Smooth muscle cell (in vitro differentiated cells): Measurements from ENCODE around the gene MON2. TPM values are rescaled to one million over a fixed set of nuclear protein-coding genes. Genes with fewer than 3 reads are reported as not detected.
A peak's percentile ranks its signal among the peaks of the same experiment; 100 is the strongest.

Experiments used
- DNase-seq: peaks from one replicate; lab custom pipeline; 2025; ENCODE audit not compliant: unreplicated experiment; lab: John Stamatoyannopoulos, UW
- H2AFZ ChIP-seq: fragments of 200-600 bp; sonication (generic); 2 replicates; pipeline ENCODE4 v1.6.0; 2016; ENCODE audit warnings: antibody characterized with exemption, low read depth, mild to moderate bottlenecking
- H3F3A ChIP-seq: fragments of 200-600 bp; sonication (generic); 2 replicates; pipeline ENCODE4 v1.6.0; 2017; ENCODE audit warnings: antibody characterized with exemption, low read depth
- H3K27ac ChIP-seq: fragments of 200-600 bp; sonication (generic); 2 replicates; pipeline ENCODE4 v1.5.1; 2016; ENCODE audit warnings: low read depth, mild to moderate bottlenecking
- H3K27me3 ChIP-seq: fragments of 200-600 bp; sonication (generic); 2 replicates; pipeline ENCODE4 v1.6.1; 2016; ENCODE audit warnings: low read depth, mild to moderate bottlenecking
- H3K36me3 ChIP-seq: fragments of 200-600 bp; sonication (generic); 2 replicates; pipeline ENCODE4 v1.5.1; 2016; ENCODE audit warnings: low read depth
- H3K4me1 ChIP-seq: fragments of 200-600 bp; sonication (generic); 2 replicates; pipeline ENCODE4 v1.5.1; 2016; ENCODE audit warnings: low read depth
- H3K4me2 ChIP-seq: fragments of 200-600 bp; sonication (generic); 2 replicates; pipeline ENCODE4 v1.6.0; 2016; ENCODE audit warnings: mild to moderate bottlenecking
- H3K4me3 ChIP-seq: fragments of 200-600 bp; sonication (generic); 2 replicates; pipeline ENCODE4 v1.5.1; 2016; ENCODE audit warnings: mild to moderate bottlenecking
- H3K79me2 ChIP-seq: fragments of 200-600 bp; sonication (generic); 2 replicates; pipeline ENCODE4 v1.6.0; 2016; ENCODE audit warnings: low read depth, mild to moderate bottlenecking
- H3K9ac ChIP-seq: fragments of 200-600 bp; sonication (generic); 2 replicates; pipeline ENCODE4 v1.6.0; 2016; ENCODE audit warnings: low read depth
- H3K9me3 ChIP-seq: fragments of 200-600 bp; sonication (generic); replicated peaks from 2 replicates; pipeline ENCODE4 v1.5.1; 2016; ENCODE audit warnings: low read depth
- H4K20me1 ChIP-seq: fragments of 200-600 bp; sonication (generic); 2 replicates; pipeline ENCODE4 v1.6.0; 2016; ENCODE audit warnings: low read depth
- CTCF ChIP-seq: fragments of 200-600 bp; sonication (generic); IDR thresholded peaks from 2 replicates; pipeline ENCODE4 v1.5.1; 2017; ENCODE audit warnings: borderline replicate concordance, mild to moderate bottlenecking, antibody characterized with exemption; ENCODE audit not compliant: insufficient read depth, poor library complexity, severe bottlenecking
- WGBS: methylation state at CpG from one replicate; pipeline ENCODE4 v1.1.7; 2016; ENCODE audit warnings: low lambda C conversion rate; 5-methylcytosine and 5-hydroxymethylcytosine counted together
- polyA plus RNA-seq: library from polyadenylated mRNA; unstranded; fragments of >200 nt; fragmentation: Nextera tagmentation; extraction: Ambion mirVana; gene quantifications from 2 replicates; pipeline ENCODE4 v1.2.1, GENCODE V29; 2016
- total RNA-seq: library from RNA; depleted of rRNA; stranded (reverse); fragments of >200 nt; gene quantifications from 2 replicates; pipeline ENCODE4 v1.2.3, GENCODE V29; 2014

Gene MON2
- total and polyA plus RNA-seq, 2 experiments from 2014 or later = 18.1 to 72.5 TPM

GRCh38 chr12:62466018-62466593 is 520 bp upstream of the MON2 start:
- Histone ChIP-seq H2AFZ (peak overlapping the region; percentile 100), H4K20me1 (peaks cover 31% of the 10 kb centered on the region), H3F3A (no peaks in the 10 kb centered on the region), H3K79me2 (peaks cover 45% of the 10 kb centered on the region), H3K27me3 (no peaks in the 10 kb centered on the region), H3K9me3 (no peaks in the 10 kb centered on the region), H3K4me1 (peaks cover 16% of the 10 kb centered on the region), H3K27ac (peak overlapping the region; percentile 79), H3K4me3 (peak overlapping the region; percentile 87), H3K9ac (peak overlapping the region; percentile 95), H3K36me3 (no peaks in the 10 kb centered on the region), H3K4me2 (peak overlapping the region; percentile 89)
- 8% methylated on average over 16 of the region's 16 CpGs for WGBS
- peak; percentile 9 for DNase-seq
- TF ChIP-seq CTCF = no peak

GRCh38 chr12:62468397-62468796 is 1.8 kb downstream of the MON2 start:
- Histone ChIP-seq H3K9ac (peak overlapping the region; percentile 95), H3K4me2 (peak overlapping the region; percentile 89), H3K9me3 (no peaks in the 10 kb centered on the region), H4K20me1 (peaks cover 53% of the 10 kb centered on the region), H3K4me3 (peak overlapping the region; percentile 87), H2AFZ (no peak overlapping the region), H3K36me3 (no peaks in the 10 kb centered on the region), H3K27me3 (no peaks in the 10 kb centered on the region), H3K79me2 (peaks cover 68% of the 10 kb centered on the region), H3F3A (no peaks in the 10 kb centered on the region), H3K4me1 (peaks cover 16% of the 10 kb centered on the region), H3K27ac (no peak overlapping the region)
- DNase-seq = no peak
- TF ChIP-seq CTCF = no peak
- 96% methylated on average over 2 of the region's 2 CpGs for WGBS

GRCh38 chr12:62468935-62469334 is 2.3 kb downstream of the MON2 start:
- WGBS = 84% methylated on average over 8 of the region's 8 CpGs
- no peaks in the 10 kb centered on the region for H3K36me3 ChIP-seq
- H3K4me2 ChIP-seq = peak overlapping the region; percentile 89
- peaks cover 59% of the 10 kb centered on the region for H4K20me1 ChIP-seq
- no peak overlapping the region for H2AFZ ChIP-seq
- no peak for DNase-seq
- H3K79me2 ChIP-seq = peaks cover 73% of the 10 kb centered on the region
- TF ChIP-seq CTCF = no peak
- H3K27me3 ChIP-seq = no peaks in the 10 kb centered on the region
- no peaks in the 10 kb centered on the region for H3K9me3 ChIP-seq
- no peak overlapping the region for H3K27ac ChIP-seq
- peak overlapping the region; percentile 87 for H3K4me3 ChIP-seq
- no peak overlapping the region for H3K9ac ChIP-seq
- H3F3A ChIP-seq = no peaks in the 10 kb centered on the region
- H3K4me1 ChIP-seq = peaks cover 16% of the 10 kb centered on the region

DNA sequence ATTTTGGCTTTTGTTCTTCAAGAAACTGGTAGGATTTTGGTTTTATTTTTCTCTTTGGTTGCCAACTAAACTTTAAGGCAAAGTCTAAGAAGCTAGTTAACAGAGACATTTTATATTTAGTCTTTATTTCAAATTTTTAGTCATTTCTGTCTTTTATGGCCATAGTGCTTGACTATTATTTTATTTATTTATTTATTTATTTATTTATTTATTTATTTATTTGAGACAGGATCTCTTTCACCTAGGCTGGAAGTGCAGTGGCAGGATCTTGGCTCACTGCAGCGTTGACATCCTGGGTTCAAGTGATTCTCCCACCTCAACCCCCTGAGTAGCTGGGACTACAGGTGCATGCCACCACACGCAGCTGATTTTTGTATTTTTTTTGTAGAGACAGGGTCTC is 3.1 kb downstream of the MON2 start:
- Histone ChIP-seq H3K9ac (no peak overlapping the region), H2AFZ (no peak overlapping the region), H3F3A (no peaks in the 10 kb centered on the region), H3K4me3 (peak overlapping the region; percentile 87), H4K20me1 (peaks cover 66% of the 10 kb centered on the region), H3K4me2 (peak overlapping the region; percentile 89), H3K4me1 (peaks cover 16% of the 10 kb centered on the region), H3K27ac (no peak overlapping the region), H3K9me3 (no peaks in the 10 kb centered on the region), H3K27me3 (no peaks in the 10 kb centered on the region), H3K79me2 (peaks cover 79% of the 10 kb centered on the region), H3K36me3 (no peaks in the 10 kb centered on the region)
- no peak for DNase-seq
- no peak for TF ChIP-seq CTCF
- WGBS = 100% methylated on average over 2 of the region's 2 CpGs
